Amygdala (tissue), 56 donors: Measurements from ENCODE around the gene MAP3K2.

ENCODE experiments used
- DNase-seq, 56 donors: peaks; one replicate each; lab custom pipeline; 2025; lab: John Stamatoyannopoulos, UW

The MAP3K2 gene

DNA sequence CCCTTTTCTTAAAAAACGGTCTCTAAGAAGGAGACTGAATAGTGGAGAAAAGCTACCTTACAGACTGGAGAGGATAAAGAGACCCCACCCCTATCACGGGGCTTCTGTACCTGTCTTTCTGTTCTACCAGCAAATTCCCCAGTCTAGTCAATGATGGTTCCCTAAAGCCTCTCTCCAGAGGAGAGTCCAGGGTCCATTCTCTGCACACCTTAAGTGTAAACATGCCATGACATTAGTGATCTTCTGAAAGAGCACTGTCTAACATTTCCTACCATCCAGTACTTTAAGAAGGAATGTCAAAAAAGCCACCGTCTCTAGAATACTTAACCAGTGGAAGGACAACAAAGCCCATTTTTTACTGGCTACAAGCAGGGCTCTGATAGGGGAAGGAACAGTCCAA lies 76.8 kb downstream of the MAP3K2 start:
- DNase-seq = no peak

DNA sequence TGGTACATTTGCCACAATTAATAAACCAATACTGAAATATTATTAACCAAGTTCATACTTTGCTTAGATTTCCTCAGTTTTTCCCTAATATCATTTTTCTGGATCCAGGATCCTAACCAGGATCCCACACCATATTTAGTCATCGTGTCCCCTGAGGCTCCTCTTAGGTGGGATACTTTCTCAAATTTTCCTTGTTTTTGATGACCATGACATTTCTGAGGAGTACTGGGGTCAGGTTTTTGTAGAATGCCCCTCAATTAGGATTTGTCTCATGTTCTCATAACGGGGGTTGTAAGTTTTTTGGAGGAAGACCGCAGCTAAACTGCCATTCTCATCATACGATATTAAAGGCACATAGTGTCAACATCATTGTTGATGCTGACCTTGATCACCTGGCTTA lies 78.3 kb downstream of the MAP3K2 start:
- DNase-seq = no peak

DNA sequence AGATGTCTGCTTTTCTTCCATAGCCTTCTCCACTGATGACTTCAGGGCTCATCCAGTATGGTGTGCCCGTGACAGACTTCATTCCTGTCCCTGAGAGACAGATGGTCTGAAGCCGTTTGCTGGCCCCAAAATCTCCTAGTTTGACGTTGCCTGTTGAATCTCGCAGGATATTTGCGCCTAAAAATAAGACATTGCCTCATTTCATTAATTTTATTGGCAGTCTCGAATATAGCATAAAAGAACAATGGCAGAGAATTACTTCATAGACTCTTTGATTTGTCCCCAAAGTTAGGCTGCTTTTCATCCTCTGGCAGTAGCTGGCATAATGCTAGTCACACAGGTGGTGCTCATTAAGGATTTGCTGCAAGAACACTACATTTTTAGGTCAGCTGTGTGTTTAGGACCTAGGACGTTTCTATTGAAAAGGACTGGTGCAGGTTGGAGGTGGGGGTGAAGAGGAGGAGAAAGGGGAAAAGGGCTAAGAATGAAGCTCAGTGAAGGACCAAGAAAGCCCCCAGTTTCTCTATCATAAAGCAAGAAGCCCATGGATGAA lies 79.1 kb downstream of the MAP3K2 start:
- DNase-seq = no peak

DNA sequence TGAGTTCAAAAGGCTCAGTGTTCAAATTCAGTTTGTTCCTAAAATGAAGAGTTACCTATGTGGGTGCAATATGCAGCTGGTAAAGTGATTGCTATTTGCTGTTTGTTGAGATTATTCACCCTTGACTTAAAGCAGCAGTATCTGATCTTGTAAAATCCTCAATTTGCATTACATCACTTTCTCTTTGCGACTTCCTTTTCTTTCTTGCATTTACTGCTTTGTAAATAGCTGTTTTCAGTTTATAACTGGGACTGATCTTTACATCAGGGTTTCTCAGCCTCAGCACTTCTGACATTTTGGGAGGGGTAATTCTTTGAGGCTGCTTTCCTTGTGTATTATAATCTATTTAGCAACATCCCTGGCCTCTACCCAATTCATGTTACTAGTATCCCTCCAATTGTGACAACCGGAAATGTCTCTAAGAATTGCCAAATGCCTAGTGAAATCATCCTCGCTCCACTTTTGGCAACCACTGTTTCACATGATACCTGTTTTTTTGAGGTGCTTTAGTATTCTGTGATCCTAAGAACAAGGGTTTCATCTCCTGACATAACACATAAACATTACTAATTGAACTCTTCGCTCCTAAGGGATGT lies 81.7 kb downstream of the MAP3K2 start:
- no peak for DNase-seq

DNA sequence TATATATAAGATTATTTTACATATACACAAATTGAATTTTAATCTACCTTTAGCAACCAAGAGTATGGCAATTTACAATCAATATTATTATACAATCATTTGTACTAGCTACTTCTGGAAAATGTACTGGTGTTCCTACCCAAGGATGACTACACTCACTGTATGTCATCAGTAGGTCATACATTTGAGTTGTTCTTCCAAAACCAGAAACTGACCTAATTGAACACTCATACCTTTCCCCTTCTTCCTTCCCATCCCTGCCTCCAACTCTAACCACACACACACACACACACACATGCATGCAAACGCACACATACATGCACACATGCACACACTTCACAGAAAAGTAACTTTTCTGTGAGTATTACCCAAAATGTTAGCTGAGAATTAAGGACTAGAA lies 85.6 kb downstream of the MAP3K2 start:
- DNase-seq = no peak

DNA sequence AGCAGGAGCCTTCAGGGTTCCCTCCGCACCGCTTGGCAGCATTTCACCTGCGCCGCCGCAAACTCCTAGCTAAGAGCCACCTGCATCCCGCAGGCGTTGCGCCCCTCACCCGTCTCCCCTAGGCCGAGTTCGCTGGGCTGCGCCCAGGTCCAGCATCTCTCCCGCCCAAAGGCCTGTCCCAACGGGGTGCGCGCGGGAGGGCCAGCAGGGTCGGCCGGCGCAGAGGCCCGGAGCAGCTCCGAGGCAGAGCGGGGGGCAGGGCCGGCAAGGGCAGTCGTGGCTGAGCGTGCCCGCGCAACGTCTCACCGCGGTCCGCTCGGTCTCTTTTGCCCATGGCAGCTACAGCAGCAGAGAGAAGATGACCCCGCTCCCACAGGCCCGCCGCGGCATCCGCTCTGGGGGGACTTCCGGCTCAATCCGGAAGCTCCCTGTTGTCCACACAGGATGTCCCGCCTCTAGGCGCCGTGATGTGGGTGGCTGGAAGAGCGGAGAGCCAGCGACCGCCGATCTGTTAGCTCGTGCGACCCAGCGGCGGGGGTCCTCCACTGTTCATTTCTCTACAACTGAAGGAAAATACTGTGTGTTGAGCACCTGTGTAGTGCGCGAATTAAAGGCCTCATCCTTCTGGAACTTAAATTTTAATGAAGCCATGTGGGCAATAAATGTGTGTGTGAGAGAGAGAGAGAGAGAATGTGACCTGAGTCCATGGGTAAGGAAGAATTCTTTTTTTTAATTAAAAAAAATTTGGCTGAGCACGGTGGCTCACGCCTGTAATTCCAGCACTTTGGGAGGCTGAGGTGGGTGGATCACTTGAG lies 93.8 kb downstream of the MAP3K2 start, which contains the start of gene ERCC3:
TSS of gene ERCC3 (minus strand) at position 397 of the 815 bp plus-strand sequence. CDS start at position 334, 63 bp downstream.
- DNase-seq = peak in 54 of 56 donors; percentile 15 to 86 (median 66)

DNA sequence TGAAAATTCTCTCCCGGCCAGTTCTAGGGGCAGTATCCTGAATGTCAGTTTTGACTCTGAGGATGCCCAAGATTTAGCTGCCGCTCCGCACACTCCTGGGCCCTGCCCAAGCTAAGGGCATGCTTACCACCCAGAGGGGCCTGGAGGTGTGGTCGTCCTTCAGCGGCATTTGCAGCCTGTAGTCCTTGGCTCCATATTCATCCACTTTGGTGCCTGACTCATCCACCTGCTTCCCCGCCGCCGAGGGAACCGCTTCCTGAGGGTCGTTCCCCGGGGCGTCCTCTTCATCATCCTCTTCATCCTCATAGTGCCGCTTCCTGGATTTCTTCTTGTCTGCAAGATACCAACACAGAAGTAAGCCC lies 94.4 kb downstream of the MAP3K2 start:
- DNase-seq = peak in 2 of 56 donors; percentile 44 to 50

DNA sequence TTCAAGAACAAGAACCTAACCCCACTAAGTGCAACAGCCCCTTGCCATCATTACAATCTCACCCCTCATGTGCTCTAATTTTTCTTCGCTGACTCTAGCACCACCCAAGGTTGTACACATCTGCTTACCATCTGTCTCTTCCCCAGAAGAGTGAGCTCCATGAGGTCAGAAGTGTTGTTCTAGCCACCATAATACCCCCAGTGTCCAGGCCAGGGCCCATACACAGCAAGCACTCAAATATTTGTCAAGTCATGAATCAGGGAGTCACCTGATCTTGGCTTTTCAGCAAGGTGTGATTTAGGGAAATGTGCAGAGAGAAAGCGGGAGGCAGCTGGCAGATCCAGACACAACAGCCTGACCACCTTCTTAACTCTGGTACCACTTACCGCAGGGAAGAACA lies 99.5 kb downstream of the MAP3K2 start:
- DNase-seq = no peak

DNA sequence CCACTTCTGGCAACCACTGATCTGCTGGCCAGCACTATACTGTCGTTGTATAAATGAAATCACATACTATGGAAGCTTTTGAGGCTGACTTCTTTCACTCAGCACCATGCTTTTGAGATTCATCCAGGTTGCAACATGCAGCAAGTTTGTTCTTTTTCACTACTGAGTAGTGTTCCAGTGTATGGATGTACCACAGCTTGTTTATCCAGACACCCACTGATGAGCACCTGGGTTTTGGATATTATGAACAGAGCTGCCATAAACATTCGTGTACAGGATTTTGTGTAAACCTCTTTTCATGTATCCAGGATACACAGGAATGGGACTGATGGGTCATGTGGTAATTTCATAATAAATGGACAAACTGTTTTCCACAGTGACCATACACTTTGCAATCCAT lies 104.5 kb downstream of the MAP3K2 start:
- no peak for DNase-seq

DNA sequence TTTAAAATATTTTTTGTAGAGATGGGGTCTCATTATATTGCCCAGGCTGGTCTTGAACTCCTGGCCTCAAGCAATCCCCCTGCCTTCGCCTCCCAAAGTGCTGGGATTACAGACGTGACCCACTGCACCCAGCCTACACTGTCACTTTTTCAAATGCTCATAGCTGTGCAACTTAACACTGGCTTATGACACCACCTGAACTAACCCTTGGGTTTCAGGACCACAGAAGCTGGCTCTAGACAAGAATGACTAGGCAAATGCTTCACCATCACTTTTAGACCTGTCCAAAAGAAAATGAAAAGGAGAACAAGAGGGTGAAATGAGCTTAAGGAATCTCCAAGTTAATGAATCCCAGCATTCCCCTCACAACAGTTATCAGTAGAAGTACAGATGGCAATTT lies 107.1 kb downstream of the MAP3K2 start:
- no peak for DNase-seq

DNA sequence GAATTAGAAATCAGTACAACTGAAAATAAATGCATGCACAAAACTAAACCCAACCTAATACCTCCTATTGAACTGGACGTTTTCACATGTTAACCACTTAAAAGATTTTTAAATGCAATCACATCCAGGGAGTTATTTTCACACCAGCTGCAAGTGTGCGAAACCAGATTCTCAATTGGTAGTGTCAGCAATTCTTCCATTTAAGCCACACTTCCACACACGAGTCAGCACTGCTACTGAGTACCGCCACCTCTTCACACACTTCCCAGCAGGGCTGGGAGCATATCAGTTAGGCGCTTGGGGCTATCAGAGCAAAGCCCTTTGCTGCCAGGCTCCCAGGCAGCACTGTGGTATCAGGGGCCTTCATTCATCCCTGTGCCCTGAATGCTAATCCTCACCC lies 108.0 kb downstream of the MAP3K2 start:
- no peak for DNase-seq

DNA sequence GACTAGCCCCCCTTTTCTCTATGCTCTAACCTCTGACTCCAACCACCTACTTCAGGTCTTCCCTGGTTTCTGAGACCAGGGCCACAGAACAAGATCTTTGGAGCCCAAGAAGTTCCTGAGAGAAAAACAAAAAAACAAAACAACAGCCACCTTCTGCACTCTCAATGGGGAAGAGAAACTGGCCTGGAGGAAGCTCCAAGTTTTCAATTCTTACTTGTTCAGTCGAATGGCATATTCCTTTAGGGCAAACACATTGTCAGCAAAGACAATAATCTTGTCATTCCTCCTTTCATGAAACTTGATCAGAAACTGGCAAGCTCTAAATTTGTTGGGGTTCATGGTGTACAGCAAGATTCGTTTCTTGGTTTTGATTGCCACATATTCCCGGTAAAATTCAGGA lies 108.8 kb downstream of the MAP3K2 start:
- DNase-seq = no peak

DNA sequence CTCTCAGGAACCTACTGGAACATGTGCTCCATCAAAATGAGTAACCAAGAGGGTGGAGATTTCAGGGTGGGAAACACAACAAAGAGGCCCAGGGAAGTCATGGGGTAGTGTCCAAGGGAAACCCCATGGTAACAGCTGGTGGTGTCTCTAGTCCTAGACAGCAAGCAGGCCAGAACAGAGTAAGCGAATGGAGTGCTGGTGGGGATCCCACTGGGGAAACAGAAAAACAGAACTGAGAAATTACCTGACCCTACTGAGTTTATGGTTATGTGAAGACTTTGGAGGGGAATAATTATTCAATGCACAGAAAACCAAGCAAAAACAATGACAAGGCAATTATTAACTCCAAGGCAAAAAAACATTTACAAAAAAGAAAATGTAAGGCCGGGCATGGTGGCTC lies 110.7 kb downstream of the MAP3K2 start:
- no peak for DNase-seq

DNA sequence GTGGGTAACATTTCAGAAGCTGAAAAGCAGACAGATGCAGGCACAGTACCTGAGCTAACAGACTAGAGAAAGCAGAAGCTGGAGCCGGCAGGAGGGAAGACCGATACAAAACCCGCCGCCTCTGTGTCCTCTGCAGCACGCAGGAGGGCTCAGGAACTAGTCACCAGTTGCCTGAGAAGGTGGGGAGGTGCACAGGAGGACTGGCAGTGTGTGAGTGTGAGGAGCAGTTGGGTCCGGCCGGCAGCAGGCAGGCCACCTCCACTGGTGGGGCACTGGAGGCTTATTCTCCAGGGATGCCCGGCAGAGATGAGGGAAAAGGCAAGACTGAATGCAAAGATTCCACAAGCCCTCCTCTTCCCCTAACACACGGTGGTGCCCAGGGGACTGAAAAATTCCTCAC lies 112.0 kb downstream of the MAP3K2 start:
- DNase-seq = peak in 5 of 56 donors; percentile 9 to 45 (median 35)

DNA sequence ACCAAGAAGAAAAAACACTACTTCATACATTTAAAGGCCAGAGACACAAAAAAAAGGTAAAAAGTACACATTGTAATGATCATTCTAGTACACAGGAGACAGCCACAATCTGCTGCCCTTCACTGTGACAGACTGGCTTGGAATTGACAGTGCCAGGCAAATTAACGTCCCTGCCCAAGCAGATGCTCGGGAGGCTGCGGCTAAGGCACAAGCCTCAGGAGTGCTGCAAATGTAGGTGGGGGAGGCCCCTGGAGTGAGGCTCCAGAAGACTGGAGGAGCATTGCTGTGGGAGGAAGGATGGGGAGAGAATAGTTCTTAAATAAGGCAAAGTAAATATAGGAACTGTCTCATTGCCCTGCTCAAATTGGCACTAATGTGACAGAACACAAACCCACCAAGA lies 112.4 kb downstream of the MAP3K2 start:
- DNase-seq = peak in 26 of 56 donors; percentile 5 to 78 (median 32)

DNA sequence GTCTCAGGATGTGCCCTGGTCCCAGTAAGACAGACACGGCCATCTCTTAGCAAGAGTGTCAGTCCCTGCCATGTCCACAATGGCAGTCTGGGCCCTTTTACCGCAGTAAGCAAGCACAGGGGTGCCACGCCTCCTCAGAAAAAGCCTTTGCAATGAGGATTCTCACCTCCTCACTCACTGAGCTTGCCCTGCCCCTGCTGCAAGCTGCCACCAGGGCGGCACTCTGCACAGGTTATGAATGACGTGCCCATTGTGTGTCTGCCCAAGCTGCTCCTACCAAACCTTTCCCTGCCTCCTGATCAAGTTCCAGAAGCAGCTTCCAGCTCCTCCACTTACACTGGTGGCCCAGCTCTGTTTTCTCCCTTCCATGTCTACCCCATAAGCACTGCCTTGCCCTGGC lies 117.1 kb downstream of the MAP3K2 start:
- DNase-seq = no peak

DNA sequence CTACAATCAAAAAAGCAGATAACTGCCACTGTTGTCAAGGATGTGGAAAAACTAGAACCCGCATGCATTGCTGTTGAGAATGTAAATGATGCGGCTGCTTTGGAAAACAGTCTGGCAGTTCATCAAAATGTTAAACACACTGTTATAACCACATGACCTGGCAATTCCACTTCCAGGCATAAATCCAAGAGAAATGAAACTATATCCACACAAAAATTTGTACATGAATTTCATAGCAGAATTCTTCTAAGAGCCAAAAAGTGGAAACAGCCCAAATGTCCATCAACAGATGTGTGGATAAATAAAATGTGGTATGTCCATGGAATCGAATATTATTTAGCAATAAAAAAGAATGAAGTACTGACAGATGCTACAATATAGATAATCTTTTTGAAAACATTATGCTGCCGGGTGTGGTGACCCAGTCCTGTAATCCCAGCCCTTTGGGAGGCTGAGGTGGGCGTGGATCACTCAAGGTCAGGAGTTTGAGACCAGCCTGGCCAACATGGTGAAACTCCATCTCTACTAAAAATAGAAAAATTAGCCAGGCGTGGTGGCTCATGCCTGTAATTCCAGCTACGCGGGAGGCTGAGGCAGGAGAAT lies 125.9 kb downstream of the MAP3K2 start:
- no peak for DNase-seq

DNA sequence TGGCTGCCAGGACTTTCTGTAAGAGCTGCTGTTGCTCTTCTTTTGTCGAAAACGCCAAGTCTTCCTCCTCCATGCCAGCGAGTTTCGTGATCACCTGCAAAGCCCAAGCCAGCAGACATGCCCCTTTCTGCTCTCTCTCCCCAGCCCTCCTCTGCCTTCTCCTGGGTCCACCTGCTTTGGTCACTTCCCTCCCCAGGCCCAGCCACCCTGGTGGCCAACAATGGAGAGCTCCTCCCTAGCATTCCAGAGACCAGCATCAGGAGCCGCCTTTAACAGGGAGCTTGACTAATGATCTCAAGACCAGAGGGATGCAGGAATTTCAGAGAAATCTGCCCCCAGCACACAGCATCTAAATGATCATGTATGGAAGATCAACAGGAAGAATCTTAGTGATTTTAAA lies 128.4 kb downstream of the MAP3K2 start:
- DNase-seq = no peak

DNA sequence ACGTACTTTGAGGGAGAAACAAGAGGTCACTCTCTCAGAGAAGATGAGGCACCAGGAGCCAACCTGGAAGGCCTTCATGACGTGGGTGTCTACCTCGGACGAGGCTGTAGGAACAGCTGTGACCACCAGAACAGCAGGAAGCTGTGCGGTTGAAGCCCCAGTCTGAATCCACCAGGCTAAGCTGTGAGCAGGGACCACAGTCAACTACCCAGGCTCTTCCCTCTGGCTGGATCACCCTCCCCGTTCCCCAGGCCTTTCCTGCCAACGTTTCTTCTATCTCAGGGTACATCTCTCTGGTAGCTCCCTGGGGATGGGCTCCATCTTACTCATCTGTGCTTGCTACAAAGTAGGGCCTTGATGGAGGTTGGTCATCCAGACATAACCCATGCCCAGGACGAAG lies 130.9 kb downstream of the MAP3K2 start:
- DNase-seq = no peak

DNA sequence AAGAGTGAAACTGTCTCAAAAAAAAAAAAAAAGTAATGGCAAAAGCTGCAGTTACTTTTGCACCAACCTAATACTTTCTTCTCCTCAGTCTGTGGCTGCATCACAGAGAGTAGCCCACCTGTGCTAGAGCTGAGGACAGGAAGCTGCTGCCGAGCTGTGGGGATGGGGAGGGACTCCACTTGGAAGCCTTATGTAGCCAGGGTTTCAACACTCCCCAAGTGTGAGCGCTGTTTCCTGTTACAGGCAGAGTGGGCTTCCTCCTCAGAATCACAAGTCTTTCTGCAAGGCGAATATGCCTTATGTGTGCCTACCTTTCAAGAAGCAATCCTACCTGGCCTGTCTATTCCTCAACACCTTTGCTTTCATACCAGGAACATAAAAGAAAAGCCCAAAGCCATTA lies 131.4 kb downstream of the MAP3K2 start:
- DNase-seq = no peak

DNA sequence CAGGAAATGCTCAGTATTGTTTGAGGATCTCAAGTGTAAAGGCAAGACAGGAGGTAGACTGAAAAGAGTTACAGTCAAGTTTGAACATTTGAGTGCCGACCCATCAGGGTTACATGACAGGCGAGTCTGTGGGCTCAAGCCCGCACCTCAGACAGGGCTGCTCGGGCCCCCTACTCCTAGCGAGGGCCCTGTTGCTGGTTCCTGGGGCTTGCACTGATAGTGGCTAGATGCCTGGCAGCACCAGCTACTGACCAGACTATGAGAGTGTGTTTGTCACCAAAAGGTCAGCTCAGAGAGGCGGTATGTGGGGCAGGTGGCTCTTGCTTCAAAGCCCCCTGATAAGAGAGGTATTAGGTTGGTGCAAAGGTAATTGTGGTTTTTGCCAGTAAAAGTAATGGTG lies 132.1 kb downstream of the MAP3K2 start:
- DNase-seq = no peak

DNA sequence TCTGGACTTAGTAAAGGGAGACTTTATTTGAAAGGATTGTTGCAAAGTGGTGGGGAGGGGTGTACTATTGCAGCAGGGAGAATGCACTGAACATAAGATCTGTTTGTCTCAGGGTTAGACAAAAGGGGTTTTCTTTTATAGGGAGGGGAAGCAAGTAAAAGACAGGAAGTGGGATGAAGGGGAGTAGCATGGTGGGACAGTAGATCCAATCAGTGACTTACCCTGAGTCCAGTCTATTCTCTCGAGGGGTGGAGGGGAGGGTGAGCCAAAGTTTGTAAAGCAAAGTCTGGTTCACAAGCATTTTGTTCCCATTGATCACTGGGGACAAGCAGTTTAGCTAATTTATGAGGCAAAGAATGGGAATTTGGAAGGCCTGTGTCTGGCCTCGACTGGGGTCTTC lies 132.6 kb downstream of the MAP3K2 start:
- no peak for DNase-seq
